GM23338 (cell line): ENCODE measurements around the gene CD3D. TPM values are rescaled to one million over a fixed set of nuclear protein-coding genes. Genes with fewer than 3 reads are reported as not detected.

Source experiments
- ATAC-seq: fragments of 200-7000 bp; cut with Tn5 transposase; 3 replicates; pipeline ENCODE4 v1.9.1; 2020
- DNase-seq: peaks from one replicate; pipeline ENCODE4 v3.0.0-alpha.2; 2015; ENCODE audit warnings: low spot score
- H2AFZ ChIP-seq: fragments of 200-600 bp; sonication (generic); 2 replicates; pipeline ENCODE4 v1.8.0; 2016; ENCODE audit warnings: antibody characterized with exemption, mild to moderate bottlenecking, moderate library complexity
- H3F3A ChIP-seq: fragments of 200-600 bp; sonication (generic); replicated peaks from 2 replicates; pipeline ENCODE4 v1.8.0; 2017; ENCODE audit warnings: antibody characterized with exemption, mixed run types, low read depth
- H3K27ac ChIP-seq: fragments of 200-600 bp; sonication (generic); 2 replicates; pipeline ENCODE4 v1.6.1; 2016; ENCODE audit warnings: low read depth
- H3K27me3 ChIP-seq: fragments of 200-600 bp; sonication (generic); 2 replicates; pipeline ENCODE4 v1.8.0; 2016; ENCODE audit warnings: mild to moderate bottlenecking, mixed run types, moderate library complexity; ENCODE audit not compliant: insufficient read depth
- H3K36me3 ChIP-seq: fragments of 200-600 bp; sonication (generic); 2 replicates; pipeline ENCODE4 v1.8.0; 2016; ENCODE audit warnings: mild to moderate bottlenecking; ENCODE audit not compliant: insufficient read depth
- H3K4me1 ChIP-seq: fragments of 200-600 bp; sonication (generic); 2 replicates; pipeline ENCODE4 v1.8.0; 2016; ENCODE audit warnings: mild to moderate bottlenecking, moderate library complexity; ENCODE audit not compliant: insufficient read depth
- H3K4me2 ChIP-seq: fragments of 200-600 bp; sonication (generic); 2 replicates; pipeline ENCODE4 v1.7.1; 2017; ENCODE audit warnings: mixed run types
- H3K4me3 ChIP-seq: fragments of 200-600 bp; sonication (generic); 2 replicates; pipeline ENCODE4 v1.6.1; 2016; ENCODE audit warnings: mixed run types
- H3K79me2 ChIP-seq: fragments of 200-600 bp; sonication (generic); replicated peaks from 2 replicates; pipeline ENCODE4 v1.8.0; 2017; ENCODE audit warnings: mild to moderate bottlenecking; ENCODE audit not compliant: insufficient read depth
- H3K9me2 ChIP-seq: fragments of 200-600 bp; sonication (generic); 2 replicates; pipeline ENCODE4 v1.8.0; 2017; ENCODE audit not compliant: insufficient read depth
- H4K20me1 ChIP-seq: fragments of 200-600 bp; sonication (generic); replicated peaks from 2 replicates; pipeline ENCODE4 v1.8.0; 2017; ENCODE audit warnings: mild to moderate bottlenecking; ENCODE audit not compliant: insufficient read depth
- H3K27ac Mint-ChIP-seq: 2 replicates; pipeline ENCODE4 v1.8.0; 2020; ENCODE audit warnings: inconsistent platforms, mild to moderate bottlenecking, moderate library complexity, mixed read lengths
- H3K27me3 Mint-ChIP-seq: 3 replicates; pipeline ENCODE4 v1.8.0; 2022; ENCODE audit warnings: low read depth, mild to moderate bottlenecking, moderate library complexity, mixed read lengths, inconsistent platforms; ENCODE audit not compliant: insufficient read depth, poor library complexity
- H3K36me3 Mint-ChIP-seq: 3 replicates; pipeline ENCODE4 v1.8.0; 2021; ENCODE audit warnings: low read depth, mild to moderate bottlenecking, inconsistent platforms, moderate library complexity, mixed read lengths
- H3K4me1 Mint-ChIP-seq: 3 replicates; pipeline ENCODE4 v1.8.0; 2020; ENCODE audit warnings: mild to moderate bottlenecking, inconsistent platforms, mixed read lengths
- H3K4me3 Mint-ChIP-seq: 3 replicates; pipeline ENCODE4 v1.8.0; 2021; ENCODE audit warnings: moderate library complexity, mild to moderate bottlenecking, inconsistent platforms, mixed read lengths
- H3K9me3 Mint-ChIP-seq: 3 replicates; pipeline ENCODE4 v1.8.0; 2020; ENCODE audit warnings: moderate library complexity, mild to moderate bottlenecking, inconsistent platforms, mixed read lengths
- CREB1 ChIP-seq: fragments of 250-450 bp; sonication (Bioruptor Pico); IDR thresholded peaks from 2 replicates; pipeline ENCODE4 v1.5.0; 2020; ENCODE audit warnings: low read depth, mild to moderate bottlenecking, moderate library complexity
- CTCF ChIP-seq, 2 experiments: fragments of 200-600 bp in 1 of 2; sonication (generic) in 1 of 2; conservative IDR thresholded peaks; 2 replicates each; pipeline versions ENCODE4 v1.5.1 to v1.6.1; 2016 to 2017; ENCODE audit warnings: antibody characterized with exemption in 2 of 2, low read depth in 2 of 2, mild to moderate bottlenecking in 2 of 2, moderate library complexity in 1 of 2
- JUNB ChIP-seq: IDR thresholded peaks from one replicate; pipeline ENCODE4 v1.6.1; 2016; ENCODE audit warnings: antibody characterized with exemption; ENCODE audit not compliant: unreplicated experiment
- NANOG ChIP-seq: IDR thresholded peaks from 2 replicates; pipeline ENCODE4 v1.6.1; 2016; ENCODE audit warnings: antibody characterized with exemption, borderline replicate concordance
- REST ChIP-seq: IDR thresholded peaks from one replicate; pipeline ENCODE4 v1.6.1; 2018; ENCODE audit warnings: antibody characterized with exemption; ENCODE audit not compliant: unreplicated experiment
- polyA plus RNA-seq: library from polyadenylated mRNA; unstranded; fragments of >200 nt; fragmentation: Nextera tagmentation; extraction: Ambion mirVana; gene quantifications from 2 replicates; pipeline ENCODE4 v1.2.1, GENCODE V29; 2016
- total RNA-seq: library from RNA; depleted of rRNA; stranded (reverse); fragments of >200 nt; shearing (Covaris generic); gene quantifications from 2 replicates; pipeline ENCODE4 v1.2.3, GENCODE V29; 2014
- TF ChIP-seq, protein P1 (sequence below): fragments of 250-450 bp; sonication (Bioruptor Pico); IDR thresholded peaks from 2 replicates; pipeline ENCODE4 v1.5.0; 2020; ENCODE audit warnings: mild to moderate bottlenecking, moderate library complexity

Gene CD3D
- total and polyA plus RNA-seq, 2 experiments from 2014 or later, result not detected

DNA sequence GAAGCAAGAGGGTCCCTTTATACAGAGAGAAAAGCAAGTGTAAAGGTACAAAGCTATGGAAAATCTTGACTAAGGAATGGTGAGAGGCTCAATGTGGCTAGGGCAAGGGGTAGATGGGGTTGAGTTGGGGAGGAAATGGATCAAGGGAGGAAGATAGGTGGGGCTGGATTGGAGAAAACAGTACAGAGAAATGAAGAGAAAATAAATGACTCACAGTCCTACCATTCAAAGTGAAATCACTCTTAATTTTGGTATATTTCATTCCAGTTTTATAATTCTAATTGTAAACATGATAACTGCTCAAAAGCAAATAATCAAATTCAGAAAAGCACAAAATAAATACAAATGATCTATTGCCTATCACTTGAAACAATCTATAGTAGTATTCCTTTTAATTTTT, 33.5 kb upstream of the CD3D start (continued):
- TF ChIP-seq, protein P1, sequence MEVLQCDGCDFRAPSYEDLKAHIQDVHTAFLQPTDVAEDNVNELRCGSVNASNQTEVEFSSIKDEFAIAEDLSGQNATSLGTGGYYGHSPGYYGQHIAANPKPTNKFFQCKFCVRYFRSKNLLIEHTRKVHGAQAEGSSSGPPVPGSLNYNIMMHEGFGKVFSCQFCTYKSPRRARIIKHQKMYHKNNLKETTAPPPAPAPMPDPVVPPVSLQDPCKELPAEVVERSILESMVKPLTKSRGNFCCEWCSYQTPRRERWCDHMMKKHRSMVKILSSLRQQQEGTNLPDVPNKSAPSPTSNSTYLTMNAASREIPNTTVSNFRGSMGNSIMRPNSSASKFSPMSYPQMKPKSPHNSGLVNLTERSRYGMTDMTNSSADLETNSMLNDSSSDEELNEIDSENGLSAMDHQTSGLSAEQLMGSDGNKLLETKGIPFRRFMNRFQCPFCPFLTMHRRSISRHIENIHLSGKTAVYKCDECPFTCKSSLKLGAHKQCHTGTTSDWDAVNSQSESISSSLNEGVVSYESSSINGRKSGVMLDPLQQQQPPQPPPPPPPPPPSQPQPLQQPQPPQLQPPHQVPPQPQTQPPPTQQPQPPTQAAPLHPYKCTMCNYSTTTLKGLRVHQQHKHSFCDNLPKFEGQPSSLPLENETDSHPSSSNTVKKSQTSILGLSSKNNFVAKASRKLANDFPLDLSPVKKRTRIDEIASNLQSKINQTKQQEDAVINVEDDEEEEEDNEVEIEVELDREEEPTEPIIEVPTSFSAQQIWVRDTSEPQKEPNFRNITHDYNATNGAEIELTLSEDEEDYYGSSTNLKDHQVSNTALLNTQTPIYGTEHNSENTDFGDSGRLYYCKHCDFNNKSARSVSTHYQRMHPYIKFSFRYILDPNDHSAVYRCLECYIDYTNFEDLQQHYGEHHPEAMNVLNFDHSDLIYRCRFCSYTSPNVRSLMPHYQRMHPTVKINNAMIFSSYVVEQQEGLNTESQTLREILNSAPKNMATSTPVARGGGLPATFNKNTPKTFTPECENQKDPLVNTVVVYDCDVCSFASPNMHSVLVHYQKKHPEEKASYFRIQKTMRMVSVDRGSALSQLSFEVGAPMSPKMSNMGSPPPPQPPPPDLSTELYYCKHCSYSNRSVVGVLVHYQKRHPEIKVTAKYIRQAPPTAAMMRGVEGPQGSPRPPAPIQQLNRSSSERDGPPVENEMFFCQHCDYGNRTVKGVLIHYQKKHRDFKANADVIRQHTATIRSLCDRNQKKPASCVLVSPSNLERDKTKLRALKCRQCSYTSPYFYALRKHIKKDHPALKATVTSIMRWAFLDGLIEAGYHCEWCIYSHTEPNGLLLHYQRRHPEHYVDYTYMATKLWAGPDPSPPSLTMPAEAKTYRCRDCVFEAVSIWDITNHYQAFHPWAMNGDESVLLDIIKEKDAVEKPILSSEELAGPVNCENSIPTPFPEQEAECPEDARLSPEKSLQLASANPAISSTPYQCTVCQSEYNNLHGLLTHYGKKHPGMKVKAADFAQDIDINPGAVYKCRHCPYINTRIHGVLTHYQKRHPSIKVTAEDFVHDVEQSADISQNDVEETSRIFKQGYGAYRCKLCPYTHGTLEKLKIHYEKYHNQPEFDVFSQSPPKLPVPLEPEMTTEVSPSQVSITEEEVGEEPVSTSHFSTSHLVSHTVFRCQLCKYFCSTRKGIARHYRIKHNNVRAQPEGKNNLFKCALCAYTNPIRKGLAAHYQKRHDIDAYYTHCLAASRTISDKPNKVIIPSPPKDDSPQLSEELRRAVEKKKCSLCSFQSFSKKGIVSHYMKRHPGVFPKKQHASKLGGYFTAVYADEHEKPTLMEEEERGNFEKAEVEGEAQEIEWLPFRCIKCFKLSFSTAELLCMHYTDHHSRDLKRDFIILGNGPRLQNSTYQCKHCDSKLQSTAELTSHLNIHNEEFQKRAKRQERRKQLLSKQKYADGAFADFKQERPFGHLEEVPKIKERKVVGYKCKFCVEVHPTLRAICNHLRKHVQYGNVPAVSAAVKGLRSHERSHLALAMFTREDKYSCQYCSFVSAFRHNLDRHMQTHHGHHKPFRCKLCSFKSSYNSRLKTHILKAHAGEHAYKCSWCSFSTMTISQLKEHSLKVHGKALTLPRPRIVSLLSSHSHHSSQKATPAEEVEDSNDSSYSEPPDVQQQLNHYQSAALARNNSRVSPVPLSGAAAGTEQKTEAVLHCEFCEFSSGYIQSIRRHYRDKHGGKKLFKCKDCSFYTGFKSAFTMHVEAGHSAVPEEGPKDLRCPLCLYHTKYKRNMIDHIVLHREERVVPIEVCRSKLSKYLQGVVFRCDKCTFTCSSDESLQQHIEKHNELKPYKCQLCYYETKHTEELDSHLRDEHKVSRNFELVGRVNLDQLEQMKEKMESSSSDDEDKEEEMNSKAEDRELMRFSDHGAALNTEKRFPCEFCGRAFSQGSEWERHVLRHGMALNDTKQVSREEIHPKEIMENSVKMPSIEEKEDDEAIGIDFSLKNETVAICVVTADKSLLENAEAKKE, result no peak
- TF ChIP-seq REST (no peak), JUNB (no peak), CREB1 (CRISPR knock-in tag) (no peak), NANOG (no peak)

- Histone ChIP-seq H3K27ac (no peak overlapping the region), H3K36me3 (peaks cover 46% of the 10 kb centered on the region), H3K79me2 (no peaks in the 10 kb centered on the region), H4K20me1 (peaks cover 7% of the 10 kb centered on the region; the same call in 1 of the 2 replicates), H3K27me3 (no peaks in the 10 kb centered on the region), H3K9me2 (no peaks in the 10 kb centered on the region), H3K4me3 (no peak overlapping the region), H2AFZ (no peak overlapping the region), H3K4me2 (no peak overlapping the region), H3F3A (no peaks in the 10 kb centered on the region), H3K4me1 (no peaks in the 10 kb centered on the region)
- Mint-ChIP-seq H3K36me3 (peaks cover 72% of the 10 kb centered on the region), H3K4me3 (no peak overlapping the region), H3K9me3 (no peaks in the 10 kb centered on the region), H3K27me3 (peaks cover 3% of the 10 kb centered on the region), H3K27ac (no peak overlapping the region), H3K4me1 (peaks cover 2% of the 10 kb centered on the region; the same call in 2 of the 3 replicates)
- no peak for ATAC-seq
- no peak for DNase-seq
- no peak for TF ChIP-seq CTCF (conservative IDR thresholded peaks at IDR 0.05; ENCODE audit: low read depth in 2 of 2)
Measured at GRCh38 chr11:118374729-118375128, 32.2 kb upstream of the CD3D start.
